PC-9 (cell line): ENCODE results near the gene TBCE. TPM values are rescaled to one million over a fixed set of nuclear protein-coding genes. Genes with fewer than 3 reads are reported as not detected.

Experiments
- BruUV-seq: library from RNA; stranded (reverse); fragments of 400-500 nt; replicated peaks from 2 replicates; lab custom pipeline; 2021; lab: Mats Ljungman, UMichigan
- CTCF ChIA-PET: fragments of 300-600 bp; sonication (Branson Sonifier 250); formaldehyde crosslinking; loops from one replicate; lab custom pipeline; 2022; ENCODE audit warnings: antibody characterized with exemption; lab: Charles Lee
- POLR2A ChIA-PET: fragments of 300-600 bp; sonication (Branson Sonifier 250); formaldehyde crosslinking; loops from one replicate; lab custom pipeline; 2022; ENCODE audit warnings: antibody characterized with exemption; ENCODE audit not compliant: unreplicated experiment; lab: Charles Lee
- DNase-seq, 2 experiments: peaks; one replicate each; pipeline versions ENCODE4 v3.0.0 to v3.0.0-alpha.2; 2015 to 2022; ENCODE audit warnings: mixed read lengths in 1 of 2
- H2AFZ ChIP-seq: fragments of 200-600 bp; sonication (generic); 2 replicates; pipeline ENCODE4 v1.8.1; 2017; ENCODE audit warnings: antibody characterized with exemption
- H3F3A ChIP-seq: fragments of 200-600 bp; sonication (generic); 2 replicates; pipeline ENCODE4 v1.8.1; 2017; ENCODE audit warnings: antibody characterized with exemption, mild to moderate bottlenecking, low read depth; ENCODE audit not compliant: insufficient read depth
- H3K27ac ChIP-seq: fragments of 200-600 bp; sonication (generic); 2 replicates; pipeline ENCODE4 v1.6.1; 2016; ENCODE audit warnings: mixed run types
- H3K27me3 ChIP-seq: fragments of 200-600 bp; sonication (generic); 2 replicates; pipeline ENCODE4 v1.6.1; 2016; ENCODE audit warnings: low read depth, mixed run types; ENCODE audit not compliant: insufficient read depth
- H3K36me3 ChIP-seq: fragments of 200-600 bp; sonication (generic); 2 replicates; pipeline ENCODE4 v1.6.1; 2016; ENCODE audit warnings: low read depth, mixed run types
- H3K4me1 ChIP-seq: fragments of 200-600 bp; sonication (generic); replicated peaks from 2 replicates; pipeline ENCODE4 v1.6.1; 2016; ENCODE audit warnings: mixed run types; ENCODE audit not compliant: insufficient read depth
- H3K4me2 ChIP-seq: fragments of 200-600 bp; sonication (generic); 2 replicates; pipeline ENCODE4 v1.6.1; 2017; ENCODE audit warnings: mixed run types
- H3K4me3 ChIP-seq: fragments of 200-600 bp; sonication (generic); 2 replicates; pipeline ENCODE4 v1.6.1; 2016; ENCODE audit warnings: mixed run types
- H3K79me2 ChIP-seq: fragments of 200-600 bp; sonication (generic); 2 replicates; pipeline ENCODE4 v1.6.1; 2017; ENCODE audit warnings: low read depth, mixed run types
- H3K9me2 ChIP-seq: fragments of 200-600 bp; sonication (generic); 2 replicates; pipeline ENCODE4 v1.8.1; 2017; ENCODE audit warnings: mild to moderate bottlenecking; ENCODE audit not compliant: insufficient read depth
- H3K9me3 ChIP-seq: fragments of 200-600 bp; sonication (generic); 2 replicates; pipeline ENCODE4 v1.8.1; 2016; ENCODE audit warnings: low read depth; ENCODE audit not compliant: insufficient read depth
- H4K20me1 ChIP-seq: fragments of 200-600 bp; sonication (generic); 2 replicates; pipeline ENCODE4 v1.8.1; 2017; ENCODE audit not compliant: insufficient read depth
- CTCF ChIP-seq: fragments of 200-600 bp; sonication (generic); conservative IDR thresholded peaks from 2 replicates; pipeline ENCODE4 v1.6.1; 2017; ENCODE audit warnings: mixed run types, antibody characterized with exemption, mild to moderate bottlenecking, moderate library complexity
- EZH2 ChIP-seq: fragments of 200-600 bp; sonication (generic); IDR thresholded peaks from 2 replicates; pipeline ENCODE4 v1.8.0; 2017; ENCODE audit warnings: antibody characterized with exemption, low read depth
- intact Hi-C: fragments of 100-400 bp; cut with micrococcal nuclease; formaldehyde crosslinking; loops from one replicate; pipeline ENCODE4 v1.10.0; 2022; ENCODE audit not compliant: unreplicated experiment
- total RNA-seq: library from RNA; stranded (reverse); gene quantifications from 2 replicates; pipeline ENCODE4 v1.2.3, GENCODE V29; 2021

TBCE gene
- total RNA-seq, 1 experiment from 2014 or later, result 18.9 TPM

DNA sequence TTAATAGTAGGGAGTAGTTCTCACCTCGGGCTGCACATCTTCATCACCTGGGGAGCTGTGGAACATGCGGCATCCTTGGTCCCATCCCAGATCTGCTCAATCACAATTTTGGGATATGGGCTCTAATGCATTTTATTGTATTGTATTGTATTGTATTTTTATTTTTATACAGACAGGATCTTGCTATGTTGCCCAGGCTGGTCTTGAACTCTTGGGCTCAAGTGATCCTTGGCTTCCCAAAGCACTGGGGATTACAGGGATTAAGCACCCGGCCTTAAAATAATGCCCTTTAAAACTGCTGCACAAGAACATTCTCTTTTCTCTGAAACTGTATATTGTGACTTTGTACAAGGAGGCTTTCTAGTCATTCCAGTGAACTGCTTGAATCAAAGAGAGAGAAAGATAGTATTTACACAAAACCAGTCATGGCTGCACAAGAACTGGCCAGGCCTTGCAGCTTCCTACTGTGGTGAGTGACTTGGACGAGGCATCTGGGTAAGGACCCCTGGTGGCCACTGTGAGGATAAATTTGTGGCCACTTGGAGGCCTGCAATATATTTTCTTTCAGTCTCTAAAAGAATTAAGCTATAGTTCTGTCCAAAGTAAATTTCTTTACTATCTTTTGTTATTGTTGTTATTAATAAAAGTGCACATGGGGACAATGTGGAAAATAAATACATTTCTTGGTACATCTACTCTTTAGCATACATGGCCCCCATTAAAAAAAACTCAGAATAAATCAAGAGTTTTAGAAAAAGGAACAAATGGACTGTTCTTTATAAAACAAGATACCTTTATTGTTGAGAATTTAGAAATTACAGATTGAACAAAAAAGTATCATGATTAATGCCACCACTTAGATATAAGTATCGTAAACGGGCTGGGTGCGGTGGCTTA lies 48.0 kb downstream of the TBCE start:
- intact Hi-C loops, result loop anchor here (1.0 to 5.0 kb wide), 5 partner anchors 48 to 1303 kb away; partner anchors contain the start of genes ARID4B, GGPS1 and TBCE

GRCh38 chr1:235416662-235417049 lies 49.4 kb downstream of the TBCE start:
- Histone ChIP-seq H3K4me2 (no peak overlapping the region), H4K20me1 (no peaks in the 10 kb centered on the region), H3K36me3 (no peaks in the 10 kb centered on the region), H3K27me3 (no peaks in the 10 kb centered on the region), H3K4me1 (0 out of 2 replicates have a peak, but pooled peaks cover 5% of the 10 kb centered on the region), H3K4me3 (no peak overlapping the region), H2AFZ (no peak overlapping the region), H3F3A (peaks cover 22% of the 10 kb centered on the region), H3K9me3 (no peaks in the 10 kb centered on the region), H3K9me2 (no peaks in the 10 kb centered on the region), H3K27ac (no peak overlapping the region), H3K79me2 (no peaks in the 10 kb centered on the region)
- CTCF ChIA-PET, result interaction anchor here (0.6 to 1.3 kb wide), 9 partner anchors 11 to 1121 kb away, joined by 3 to 8 read pairs (median 4); partner anchors contain the start of genes ARID4B, GGPS1 and TBCE
- no peak for TF ChIP-seq EZH2
- no peak for TF ChIP-seq CTCF
- no TSS peak for BruUV-seq
- peak in 1 of 2 experiments; percentile 54 for DNase-seq
- intact Hi-C loops, result loop anchor here (1.0 to 5.0 kb wide), 4 partner anchors 312 to 1304 kb away; no protein-coding TSS in a partner anchor
- POLR2A ChIA-PET, result no interaction called here

More for the DNA sequence above, 48.0 kb downstream of the TBCE start:
- ChIA-PET CTCF (interaction anchor here (0.6 to 1.1 kb wide), 10 partner anchors 48 to 320 kb away, joined by 3 to 7 read pairs (median 4); partner anchors contain the start of genes ARID4B, GGPS1 and TBCE), POLR2A (interaction anchor here (0.5 to 0.9 kb wide), 3 partner anchors 87 to 557 kb away, joined by 3 to 4 read pairs (median 3); partner anchors contain the start of genes ARID4B and GGPS1)
- no peak overlapping the region for H3K4me2 ChIP-seq
- H3K9me3 ChIP-seq, result no peaks in the 10 kb centered on the region
- no peaks in the 10 kb centered on the region for H3K27me3 ChIP-seq
- peaks cover 35% of the 10 kb centered on the region for H3F3A ChIP-seq
- no peak overlapping the region for H3K27ac ChIP-seq
- TF ChIP-seq CTCF (peak; percentile 89), EZH2 (no peak)
- H3K4me1 ChIP-seq, result 0 out of 2 replicates have a peak, but pooled peaks cover 5% of the 10 kb centered on the region
- no peaks in the 10 kb centered on the region for H3K79me2 ChIP-seq
- BruUV-seq, result no TSS peak
- no peaks in the 10 kb centered on the region for H3K9me2 ChIP-seq
- H3K4me3 ChIP-seq, result no peak overlapping the region
- H3K36me3 ChIP-seq, result no peaks in the 10 kb centered on the region
- DNase-seq, result peak; percentile 68 to 69
- H4K20me1 ChIP-seq, result no peaks in the 10 kb centered on the region
- no peak overlapping the region for H2AFZ ChIP-seq

DNA sequence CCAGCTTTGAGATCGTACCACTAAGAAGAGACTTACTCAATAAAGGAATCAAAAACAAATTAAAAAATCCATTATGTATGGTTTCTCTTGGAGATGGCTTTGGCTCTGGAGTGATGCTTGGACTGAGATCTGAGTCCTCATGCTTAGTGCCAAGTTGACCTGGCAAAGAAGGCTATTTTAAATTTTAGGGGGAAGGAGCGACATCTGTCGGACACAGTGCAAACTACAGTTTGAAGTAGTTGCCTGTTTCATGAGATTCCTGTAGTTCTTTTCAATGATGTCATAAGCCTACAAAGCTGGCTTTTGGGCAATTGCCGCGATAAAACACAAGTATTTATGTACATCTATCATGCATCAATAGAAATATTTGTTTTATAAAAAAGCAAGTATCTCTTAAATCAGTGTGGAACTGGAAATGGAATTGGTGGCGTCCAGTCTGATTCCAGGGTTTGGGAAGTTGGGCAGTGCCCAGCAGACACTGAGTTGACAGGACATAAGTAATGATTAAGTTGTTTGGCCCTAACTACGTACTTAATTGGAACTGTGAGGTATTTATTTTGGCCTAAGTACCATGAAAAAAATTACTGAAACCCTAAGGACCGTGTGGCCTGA lies 50.0 kb downstream of the TBCE start:
- peaks cover 20% of the 10 kb centered on the region for H3F3A ChIP-seq
- H3K4me2 ChIP-seq, result no peak overlapping the region
- ChIA-PET POLR2A (no interaction called here), CTCF (interaction anchor here (0.6 to 1.3 kb wide), 9 partner anchors 12 to 1121 kb away, joined by 3 to 8 read pairs (median 4); partner anchors contain the start of genes ARID4B, GGPS1 and TBCE)
- no peak overlapping the region for H3K4me3 ChIP-seq
- DNase-seq, result peak; percentile 65 to 67
- H3K79me2 ChIP-seq, result no peaks in the 10 kb centered on the region
- H2AFZ ChIP-seq, result no peak overlapping the region
- BruUV-seq, result no TSS peak
- intact Hi-C loops, result loop anchor here (1.0 to 5.0 kb wide), 4 partner anchors 313 to 1305 kb away; no protein-coding TSS in a partner anchor
- H3K9me3 ChIP-seq, result no peaks in the 10 kb centered on the region
- TF ChIP-seq CTCF (peak; percentile 94), EZH2 (no peak)
- no peaks in the 10 kb centered on the region for H3K27me3 ChIP-seq
- H3K27ac ChIP-seq, result no peak overlapping the region
- no peaks in the 10 kb centered on the region for H3K36me3 ChIP-seq
- H3K4me1 ChIP-seq, result 0 out of 2 replicates have a peak, but pooled peaks cover 5% of the 10 kb centered on the region
- no peaks in the 10 kb centered on the region for H4K20me1 ChIP-seq
- H3K9me2 ChIP-seq, result no peaks in the 10 kb centered on the region
